ENCODE measurements around the gene DNAJC11. TPM values are rescaled to one million over a fixed set of nuclear protein-coding genes. Genes with fewer than 3 reads are reported as not detected.

Gene DNAJC11
- total RNA-seq, 1 donor from 2014 or later = 36.4 TPM

GRCh38 chr1:6658359-6659060 lies 43.1 kb downstream of the DNAJC11 start:
- Histone ChIP-seq H3K4me3 (no peak overlapping the region), H3K9me3 (no peaks in the 10 kb centered on the region), H3K4me1 (no peaks in the 10 kb centered on the region), H3K36me3 (peaks cover 21% of the 10 kb centered on the region), H3K27me3 (ENCODE audit: low read depth) (no peaks in the 10 kb centered on the region), H3K27ac (no peak overlapping the region)
- TF ChIP-seq CTCF (IDR thresholded peaks at IDR 0.05) = no peak
- no peak for ATAC-seq
- no peak for DNase-seq
- intact Hi-C loops (cut with DNase I) = no loop called here

- intact Hi-C loops (cut with DNase I) = no loop called here
- ATAC-seq (no peak), DNase-seq (no peak)
- H3K4me3 ChIP-seq = no peak overlapping the region
- no peaks in the 10 kb centered on the region for H3K9me3 ChIP-seq
- peaks cover 35% of the 10 kb centered on the region for H3K36me3 ChIP-seq
- TF ChIP-seq CTCF (IDR thresholded peaks at IDR 0.05) = no peak
- H3K27ac ChIP-seq = no peak overlapping the region
- H3K4me1 ChIP-seq = no peaks in the 10 kb centered on the region
- no peaks in the 10 kb centered on the region for H3K27me3 ChIP-seq (ENCODE audit: low read depth)
Observed at GRCh38 chr1:6657138-6657537, 44.5 kb downstream of the DNAJC11 start.

DNA sequence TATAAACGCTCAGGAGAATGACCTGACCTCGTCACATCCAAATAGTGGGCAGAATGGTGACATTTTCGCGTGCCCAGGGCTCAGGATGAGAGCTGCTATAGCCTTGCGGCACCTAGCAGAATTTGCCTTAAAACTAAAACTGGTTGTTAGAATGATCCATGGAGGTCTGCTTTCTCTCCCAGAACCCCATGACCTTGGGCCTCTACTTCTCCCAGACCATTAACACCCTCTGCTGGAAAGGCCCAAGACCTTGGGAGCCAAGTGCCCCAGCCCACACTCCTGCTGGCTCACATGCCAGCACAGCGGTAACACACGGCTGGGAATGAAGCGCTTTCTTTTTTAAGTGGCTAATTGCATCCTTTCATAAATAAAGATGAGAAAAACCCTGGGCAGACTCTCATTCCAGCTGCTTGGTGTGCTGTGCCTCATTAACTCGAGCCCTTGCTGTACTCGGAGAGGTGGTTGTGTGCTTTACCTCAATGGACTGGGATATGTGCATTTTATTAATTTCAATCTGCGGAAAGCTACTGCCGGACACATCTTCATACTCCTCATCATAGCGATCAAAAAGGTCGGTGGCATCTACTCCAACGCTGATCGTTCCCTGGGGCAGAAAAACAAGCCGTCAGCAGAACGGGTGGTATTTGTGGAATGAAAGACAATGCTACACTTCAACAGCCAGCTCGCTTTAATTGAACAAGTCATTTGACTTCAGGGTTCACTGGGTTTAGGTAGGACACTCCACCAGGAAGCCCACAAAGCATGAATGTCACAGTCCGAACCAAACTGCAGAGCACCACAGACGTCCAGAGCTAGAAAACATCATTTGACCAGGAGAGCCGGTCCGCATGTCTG lies 48.0 kb downstream of the DNAJC11 start:
- TF ChIP-seq CTCF (IDR thresholded peaks at IDR 0.05) = no peak
- Histone ChIP-seq H3K27me3 (ENCODE audit: low read depth) (no peaks in the 10 kb centered on the region), H3K27ac (no peak overlapping the region), H3K36me3 (peaks cover 51% of the 10 kb centered on the region), H3K4me3 (no peak overlapping the region), H3K4me1 (no peaks in the 10 kb centered on the region), H3K9me3 (no peaks in the 10 kb centered on the region)
- DNase-seq (no peak), ATAC-seq (no peak)
- intact Hi-C loops (cut with DNase I) = no loop called here

DNA sequence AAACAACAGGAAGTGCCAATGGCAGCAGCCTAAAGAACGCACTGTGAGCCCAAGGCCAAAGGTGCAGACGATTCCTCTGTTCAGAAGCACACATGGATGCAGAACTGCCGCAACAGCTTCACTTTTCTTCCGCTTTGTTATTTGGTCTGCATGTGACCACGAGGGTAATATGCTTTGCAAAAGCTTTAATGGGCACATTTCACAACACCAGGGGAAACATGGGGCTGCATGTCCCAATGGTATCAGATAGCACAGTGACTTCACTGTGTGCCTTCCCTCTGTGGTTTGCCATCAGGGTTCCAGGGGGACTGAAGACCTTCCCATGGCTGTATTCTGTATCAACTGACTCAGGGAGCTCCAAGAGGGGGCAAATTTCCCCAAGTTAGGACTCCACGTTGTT lies 48.6 kb downstream of the DNAJC11 start:
- intact Hi-C loops (cut with DNase I) = no loop called here
- Histone ChIP-seq H3K4me3 (no peak overlapping the region), H3K36me3 (peaks cover 51% of the 10 kb centered on the region), H3K4me1 (no peaks in the 10 kb centered on the region), H3K27ac (no peak overlapping the region), H3K9me3 (no peaks in the 10 kb centered on the region), H3K27me3 (ENCODE audit: low read depth) (no peaks in the 10 kb centered on the region)
- TF ChIP-seq CTCF (IDR thresholded peaks at IDR 0.05) = no peak
- ATAC-seq = no peak
- DNase-seq = no peak

DNA sequence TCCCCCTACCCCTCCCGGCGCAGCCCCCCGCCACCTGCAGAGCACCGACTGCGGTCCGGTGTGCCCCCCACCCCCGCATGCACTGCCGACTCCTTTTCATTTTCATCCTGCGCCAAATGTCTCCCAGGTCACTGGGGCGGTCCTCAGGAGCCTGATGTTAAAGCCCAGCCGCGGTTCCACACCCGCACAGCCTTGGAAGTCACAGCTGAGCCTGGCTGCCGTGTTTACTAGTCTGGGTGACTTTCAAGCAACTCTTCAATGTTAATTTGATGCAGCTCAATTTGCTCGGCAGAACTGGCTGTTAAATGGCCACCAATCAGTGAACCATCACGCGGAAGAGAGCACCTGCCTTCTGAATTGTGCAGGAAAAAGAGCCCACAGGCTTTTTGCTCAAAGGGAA lies 49.7 kb downstream of the DNAJC11 start:
- ATAC-seq (no peak), DNase-seq (no peak)
- Histone ChIP-seq H3K4me1 (no peaks in the 10 kb centered on the region), H3K9me3 (no peaks in the 10 kb centered on the region), H3K27me3 (ENCODE audit: low read depth) (no peaks in the 10 kb centered on the region), H3K27ac (no peak overlapping the region), H3K4me3 (no peak overlapping the region), H3K36me3 (peaks cover 51% of the 10 kb centered on the region)
- no peak for TF ChIP-seq CTCF (IDR thresholded peaks at IDR 0.05)
- intact Hi-C loops (cut with DNase I) = no loop called here
